GM10248 (cell line): ENCODE measurements around the gene NUP98.

Source experiments
- CTCF ChIA-PET: fragments of 300-600 bp; sonication (Branson Sonifier 250); formaldehyde crosslinking; extraction: SDS; loops from one replicate; lab custom pipeline; 2021; ENCODE audit warnings: antibody characterized with exemption; lab: Yijun Ruan, JAX
- POLR2A ChIA-PET: fragments of 350-650 bp; sonication (Branson Sonifier 250); formaldehyde crosslinking; extraction: SDS; loops from one replicate; lab custom pipeline; 2020; ENCODE audit warnings: antibody characterized with exemption; lab: Yijun Ruan, JAX
- DNase-seq: peaks from one replicate; pipeline ENCODE4 v3.0.0; 2012; ENCODE audit errors: extremely low spot score
- TF ChIP-seq, protein P1 (sequence below): IDR thresholded peaks from 2 replicates; pipeline ENCODE4 v1.5.1; 2012; ENCODE audit warnings: mild to moderate bottlenecking, low read depth; ENCODE audit errors: extremely low read depth, missing control alignments, control extremely low read depth

The NUP98 gene

GRCh38 chr11:3700910-3701309, 96.4 kb downstream of the NUP98 start:
- TF ChIP-seq, protein P1, sequence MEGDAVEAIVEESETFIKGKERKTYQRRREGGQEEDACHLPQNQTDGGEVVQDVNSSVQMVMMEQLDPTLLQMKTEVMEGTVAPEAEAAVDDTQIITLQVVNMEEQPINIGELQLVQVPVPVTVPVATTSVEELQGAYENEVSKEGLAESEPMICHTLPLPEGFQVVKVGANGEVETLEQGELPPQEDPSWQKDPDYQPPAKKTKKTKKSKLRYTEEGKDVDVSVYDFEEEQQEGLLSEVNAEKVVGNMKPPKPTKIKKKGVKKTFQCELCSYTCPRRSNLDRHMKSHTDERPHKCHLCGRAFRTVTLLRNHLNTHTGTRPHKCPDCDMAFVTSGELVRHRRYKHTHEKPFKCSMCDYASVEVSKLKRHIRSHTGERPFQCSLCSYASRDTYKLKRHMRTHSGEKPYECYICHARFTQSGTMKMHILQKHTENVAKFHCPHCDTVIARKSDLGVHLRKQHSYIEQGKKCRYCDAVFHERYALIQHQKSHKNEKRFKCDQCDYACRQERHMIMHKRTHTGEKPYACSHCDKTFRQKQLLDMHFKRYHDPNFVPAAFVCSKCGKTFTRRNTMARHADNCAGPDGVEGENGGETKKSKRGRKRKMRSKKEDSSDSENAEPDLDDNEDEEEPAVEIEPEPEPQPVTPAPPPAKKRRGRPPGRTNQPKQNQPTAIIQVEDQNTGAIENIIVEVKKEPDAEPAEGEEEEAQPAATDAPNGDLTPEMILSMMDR, result no peak
- POLR2A ChIA-PET, result no interaction called here
- no peak for DNase-seq
- CTCF ChIA-PET, result no interaction called here

- TF ChIP-seq, protein P1, result no peak
- DNase-seq, result no peak
- POLR2A ChIA-PET, result no interaction called here
- CTCF ChIA-PET, result interaction anchor here (1.7 kb wide), 1 partner anchor 108 kb away, joined by 6 read pairs; the partner anchor contains the start of gene PGAP2
Observed at GRCh38 chr11:3700410-3700809, 96.9 kb downstream of the NUP98 start.

GRCh38 chr11:3686751-3687150, 110.6 kb downstream of the NUP98 start:
- ChIA-PET POLR2A (no interaction called here), CTCF (no interaction called here)
- TF ChIP-seq, protein P1, result no peak
- no peak for DNase-seq

- ChIA-PET POLR2A (no interaction called here), CTCF (no interaction called here)
- DNase-seq, result no peak
- TF ChIP-seq, protein P1, result no peak
Observed at GRCh38 chr11:3685923-3686322, 111.4 kb downstream of the NUP98 start.

DNA sequence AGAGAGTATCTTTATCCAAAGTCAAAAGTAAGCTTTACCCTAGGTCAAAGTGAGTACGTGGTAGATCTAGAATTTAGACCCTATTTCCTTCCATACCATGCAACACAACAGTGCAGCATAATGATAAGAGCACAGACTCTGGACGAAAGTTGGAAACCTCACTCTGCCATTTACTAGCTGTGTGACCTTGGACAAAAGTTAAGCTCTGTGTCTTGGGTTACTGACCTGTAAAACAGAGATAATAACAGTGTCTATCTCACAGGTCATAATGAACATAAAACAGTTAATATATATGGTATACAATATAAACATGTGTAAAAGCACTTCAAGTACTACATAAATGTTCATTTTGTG, 112.6 kb downstream of the NUP98 start:
- CTCF ChIA-PET, result interaction anchor here (1.2 kb wide), 2 partner anchors 10 to 165 kb away, joined by 3 read pairs; no protein-coding TSS in a partner anchor
- TF ChIP-seq, protein P1, result no peak
- POLR2A ChIA-PET, result no interaction called here
- no peak for DNase-seq

- CTCF ChIA-PET, result interaction anchor here (1.2 kb wide), 2 partner anchors 11 to 165 kb away, joined by 3 read pairs; no protein-coding TSS in a partner anchor
- POLR2A ChIA-PET, result no interaction called here
- no peak for DNase-seq
- TF ChIP-seq, protein P1, result no peak
Observed at GRCh38 chr11:3684129-3684818, 113.1 kb downstream of the NUP98 start.
